SK-N-SH treated with all-trans-retinoic acid at 6 μM for 48 hours (cell line): ENCODE data around the gene TMEM54.

ENCODE experiments used
- ISL1 ChIP-seq: fragments of 250-450 bp; sonication (Bioruptor Pico); IDR thresholded peaks from 2 replicates; pipeline ENCODE4 v2.1.2; 2022; ENCODE audit warnings: mild to moderate bottlenecking, moderate library complexity
- PATZ1 ChIP-seq: fragments of 250-450 bp; sonication (Bioruptor Pico); IDR thresholded peaks from 2 replicates; pipeline ENCODE4 v1.8.0; 2020; ENCODE audit warnings: mild to moderate bottlenecking, moderate library complexity, borderline replicate concordance
- ZNF70 ChIP-seq: fragments of 450-650 bp; formaldehyde crosslinking; IDR thresholded peaks from 2 replicates; pipeline ENCODE4 v1.5.0; 2020; ENCODE audit warnings: mild to moderate bottlenecking, moderate library complexity

GRCh38 chr1:32948390-32948722 lies 47.2 kb upstream of the TMEM54 start:
- TF ChIP-seq ZNF70 (no peak), PATZ1 (no peak), ISL1 (CRISPR knock-in tag) (no peak)
